GM18526 (cell line): Measurements from ENCODE around the gene ZNF236.

Experiments
- POLR2A ChIP-seq: IDR thresholded peaks from 3 replicates; pipeline ENCODE4 v1.6.1; 2011; ENCODE audit not compliant: insufficient read length; ENCODE audit errors: extremely low read depth

The ZNF236 gene

DNA sequence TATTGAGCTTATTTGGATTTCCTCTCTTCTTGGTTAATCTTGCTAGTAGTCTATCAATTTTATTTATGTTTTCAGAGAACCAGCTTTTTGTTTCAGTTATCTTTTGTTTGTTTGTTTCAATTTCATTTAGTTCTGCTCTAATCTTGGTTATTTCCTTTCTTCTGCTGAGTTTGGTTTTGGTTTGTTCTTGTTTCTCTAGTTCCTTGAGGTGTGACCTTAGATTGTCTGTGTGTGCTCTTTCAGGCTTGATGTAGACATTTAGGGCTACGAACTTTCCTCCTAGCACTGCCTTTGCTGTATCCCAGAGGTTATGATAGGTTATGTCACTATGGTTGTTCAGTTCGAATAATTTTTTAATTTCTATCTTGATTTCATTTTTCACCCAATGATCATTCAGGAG, 141.6 kb downstream of the ZNF236 start:
- TF ChIP-seq POLR2A = no peak

DNA sequence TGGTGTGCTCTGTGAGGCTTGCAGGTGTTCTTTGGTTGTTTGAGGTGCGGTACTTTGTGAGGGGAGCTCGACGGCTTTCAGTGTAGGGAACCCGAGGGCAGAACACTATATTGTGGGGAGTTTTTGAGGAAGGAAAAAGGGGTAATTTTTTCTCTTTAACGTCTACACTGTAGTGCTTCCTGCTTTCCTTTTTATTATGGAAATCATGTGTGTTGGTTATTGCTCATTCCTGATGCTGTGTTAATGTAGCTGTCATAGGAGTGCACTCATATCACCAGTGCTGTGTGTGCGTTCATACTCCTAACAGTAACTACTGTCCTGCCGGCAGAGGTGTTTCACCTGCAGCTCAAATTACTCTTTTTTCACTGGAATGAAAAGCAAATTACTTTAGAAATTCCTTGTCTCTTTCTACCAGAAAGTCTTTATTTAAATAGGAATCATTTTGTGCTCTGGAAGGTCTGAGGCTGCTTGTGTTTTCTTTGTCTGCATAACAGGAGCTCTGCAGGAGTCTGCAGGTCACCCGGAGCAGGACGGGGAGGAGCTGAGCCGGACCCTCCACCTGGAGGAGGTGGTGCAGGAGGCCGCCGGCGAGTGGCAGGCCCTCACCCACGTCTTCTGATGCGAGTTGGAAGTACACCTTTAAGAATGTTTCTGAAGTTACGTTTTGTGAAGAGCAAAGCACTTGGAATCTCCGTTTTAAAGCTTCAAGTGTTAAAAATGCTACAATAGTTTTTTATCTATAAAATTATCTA, 145.5 kb downstream of the ZNF236 start:
- no peak for TF ChIP-seq POLR2A

DNA sequence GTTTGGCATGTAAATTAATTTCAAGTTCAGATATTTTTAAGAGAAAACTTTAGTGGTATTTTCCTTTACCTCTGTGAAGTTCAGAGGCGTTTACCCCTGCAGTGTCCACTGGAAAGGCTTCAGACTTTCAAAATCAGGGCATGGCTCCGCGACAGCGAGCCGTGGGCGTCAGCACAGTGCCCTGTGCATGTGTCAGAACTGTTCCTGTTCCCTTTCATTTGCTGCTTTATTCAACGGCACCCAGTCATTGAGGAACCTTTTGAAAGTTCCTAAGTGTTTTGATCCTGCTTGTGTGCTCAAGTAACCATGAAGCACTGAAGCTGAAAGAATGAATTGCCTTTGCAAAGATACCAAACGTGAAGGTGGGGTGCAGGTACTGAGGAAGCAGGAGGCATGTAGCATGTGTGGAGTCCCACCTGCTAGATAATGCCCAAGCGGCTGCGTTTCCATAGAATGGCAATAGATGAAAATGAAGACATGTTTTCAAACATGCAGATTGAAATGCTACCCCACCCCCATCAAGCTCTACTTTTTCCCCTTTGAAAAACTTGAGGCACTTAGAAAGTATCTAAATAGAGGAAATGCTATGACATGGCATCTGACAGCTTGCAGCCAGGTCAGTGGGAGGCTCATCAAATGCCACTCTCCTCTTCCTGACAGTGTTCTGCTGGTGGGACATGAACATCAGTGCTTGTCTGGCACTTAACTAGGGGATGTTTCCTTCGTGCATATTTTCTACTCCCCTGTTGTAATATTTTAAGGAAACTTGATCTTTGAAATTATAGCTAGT, 148.6 kb downstream of the ZNF236 start:
- no peak for TF ChIP-seq POLR2A

DNA sequence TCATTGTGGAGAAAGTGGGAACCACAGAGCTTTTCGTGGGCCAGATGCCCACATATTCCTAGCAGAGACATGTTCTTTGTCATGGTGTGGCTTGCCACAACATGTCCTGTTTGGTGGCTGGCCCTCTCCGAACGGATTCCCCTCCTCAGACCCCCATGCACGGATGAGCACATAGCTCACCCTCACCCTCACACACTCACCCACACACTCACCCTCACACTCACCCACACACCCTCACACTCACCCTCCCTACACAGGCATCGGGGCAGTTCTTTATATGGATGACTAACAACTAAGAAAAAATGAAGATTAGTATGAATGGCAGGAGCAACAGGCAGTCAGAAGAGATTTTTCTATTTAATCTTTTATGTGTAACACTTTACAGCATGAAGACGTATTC, 149.9 kb downstream of the ZNF236 start:
- no peak for TF ChIP-seq POLR2A

DNA sequence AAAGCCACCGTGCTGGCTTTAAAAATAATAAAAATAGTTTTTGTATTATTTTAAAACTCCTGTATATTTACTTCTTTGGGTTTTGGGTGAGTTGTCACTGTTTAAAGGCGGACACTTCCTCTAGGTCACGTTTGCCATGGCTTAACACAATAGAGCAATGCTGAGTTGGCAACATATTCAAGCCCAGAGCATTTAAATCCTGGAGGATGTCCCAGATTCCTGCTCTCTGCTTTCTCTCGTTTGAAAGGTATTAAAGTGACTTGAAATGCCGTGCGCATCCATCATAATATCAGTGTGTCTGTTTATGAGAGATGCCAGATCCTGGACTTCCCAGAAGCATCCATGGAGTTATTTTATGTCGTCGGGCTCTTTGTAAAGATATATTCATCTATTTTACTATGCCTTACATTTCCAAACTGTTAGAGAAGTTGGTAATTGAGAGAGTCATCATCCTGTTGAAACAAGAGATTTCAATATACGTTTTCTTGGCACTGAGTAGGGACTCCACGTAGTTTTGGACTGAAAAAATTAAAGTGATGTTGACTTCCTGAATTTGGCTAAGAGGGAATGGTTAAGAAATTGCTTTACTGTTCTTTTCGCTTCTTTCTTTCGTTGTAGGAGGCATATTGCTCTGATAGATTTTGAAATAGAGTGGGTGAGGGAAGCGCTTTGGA, 150.6 kb downstream of the ZNF236 start:
- no peak for TF ChIP-seq POLR2A

DNA sequence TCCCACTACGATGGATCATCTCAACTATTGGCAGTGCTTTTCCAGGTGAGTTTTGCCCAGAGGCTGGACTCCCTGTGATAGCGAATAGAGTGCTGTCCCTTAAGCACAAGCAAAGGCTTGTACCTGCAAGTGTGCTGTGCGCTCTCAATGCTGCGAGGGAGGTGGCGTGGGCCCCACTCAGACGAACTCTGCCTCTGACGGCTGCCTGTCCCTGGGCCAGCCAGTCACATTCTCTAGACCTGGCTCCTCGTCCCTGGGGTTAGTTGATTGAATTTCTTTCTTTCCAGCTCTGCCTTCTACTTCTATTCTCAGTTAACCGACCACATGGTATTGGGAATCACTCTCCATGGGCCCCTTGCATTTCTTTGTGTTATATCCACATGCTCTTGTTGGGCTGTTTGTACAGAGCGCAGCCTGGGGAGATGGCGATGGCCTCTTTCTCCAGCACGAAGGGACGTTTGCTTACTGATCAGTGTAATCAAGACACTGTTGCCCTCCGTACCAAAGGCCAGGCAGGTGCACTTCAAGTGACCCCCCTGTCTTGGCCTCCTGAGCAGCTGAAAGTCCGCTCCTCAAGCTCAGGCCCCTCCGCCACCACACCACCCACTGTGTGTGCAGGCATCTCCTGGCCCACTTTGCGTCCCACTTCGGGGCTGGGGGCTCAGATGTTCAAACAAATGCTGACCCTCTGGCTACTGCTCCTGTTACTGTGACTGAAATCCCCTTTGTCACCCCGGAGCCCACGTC, 151.3 kb downstream of the ZNF236 start:
- no peak for TF ChIP-seq POLR2A

DNA sequence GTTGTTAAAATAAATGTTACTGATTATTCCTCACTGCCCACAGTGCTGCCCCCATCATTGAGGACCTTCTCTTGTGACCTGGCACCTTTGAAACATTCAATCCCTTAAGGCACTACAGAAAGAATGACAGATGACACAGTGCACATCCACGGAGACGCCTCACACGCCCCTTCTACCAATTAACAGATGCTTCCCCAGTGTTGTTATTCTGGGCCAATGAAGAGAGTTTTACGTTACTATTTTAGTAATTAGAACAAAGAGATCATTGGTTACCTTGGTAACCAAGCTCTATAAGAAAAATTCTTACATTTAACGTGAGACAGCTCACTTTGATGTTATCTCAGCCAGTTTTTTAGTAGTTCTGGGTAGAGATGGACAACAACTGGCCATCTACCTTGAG, 152.0 kb downstream of the ZNF236 start:
- TF ChIP-seq POLR2A = no peak

DNA sequence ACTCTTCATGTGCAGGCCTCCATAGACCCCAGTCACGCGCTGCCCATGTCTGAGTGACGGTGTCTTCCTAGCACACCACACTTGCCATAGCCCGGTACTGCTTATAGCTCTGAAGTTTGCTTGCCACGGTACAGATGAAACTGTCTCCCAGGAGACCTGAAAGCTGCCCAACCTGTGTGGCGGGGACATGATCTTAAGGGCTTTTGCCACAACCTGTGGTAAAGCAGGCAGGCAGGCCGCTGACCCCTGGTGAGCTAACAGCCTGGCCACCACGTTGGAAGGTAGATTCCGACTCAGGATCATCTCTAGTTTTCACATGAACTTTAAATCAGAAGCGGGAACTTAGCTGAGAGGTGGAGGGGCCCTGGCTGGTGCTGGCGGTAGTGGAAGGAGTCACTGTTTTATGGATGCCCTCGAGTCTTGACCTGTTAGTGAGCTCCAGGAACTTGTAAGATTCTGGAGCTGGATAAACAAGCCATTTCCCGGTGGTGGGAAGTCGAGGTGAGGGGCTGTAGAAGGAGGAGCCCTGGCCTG, 153.3 kb downstream of the ZNF236 start:
- no peak for TF ChIP-seq POLR2A

DNA sequence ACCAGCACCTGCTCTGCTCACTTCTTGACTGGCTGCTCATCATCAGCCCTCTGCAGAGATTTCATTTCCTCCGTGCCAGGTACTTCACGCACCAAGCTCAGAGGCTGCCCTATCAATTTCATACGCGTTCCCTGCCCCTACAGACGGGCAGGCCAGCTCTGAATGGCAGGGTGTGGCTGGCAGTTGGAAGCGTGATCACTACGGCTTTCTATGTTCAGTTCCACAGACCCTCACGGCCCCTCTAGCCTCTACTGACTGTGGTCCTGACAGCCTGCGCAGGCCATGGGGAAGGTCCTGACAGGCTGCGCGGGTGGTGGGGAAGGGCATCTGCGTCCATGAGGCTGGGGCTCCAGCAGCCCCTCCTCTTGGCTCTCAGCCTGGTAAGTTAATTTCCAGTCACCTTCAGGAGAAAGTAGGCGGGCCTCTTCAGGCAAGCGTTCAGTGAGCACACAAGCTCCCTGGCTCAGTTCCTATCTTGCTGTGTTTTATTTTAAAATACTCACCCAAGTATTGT, 154.8 kb downstream of the ZNF236 start:
- no peak for TF ChIP-seq POLR2A

DNA sequence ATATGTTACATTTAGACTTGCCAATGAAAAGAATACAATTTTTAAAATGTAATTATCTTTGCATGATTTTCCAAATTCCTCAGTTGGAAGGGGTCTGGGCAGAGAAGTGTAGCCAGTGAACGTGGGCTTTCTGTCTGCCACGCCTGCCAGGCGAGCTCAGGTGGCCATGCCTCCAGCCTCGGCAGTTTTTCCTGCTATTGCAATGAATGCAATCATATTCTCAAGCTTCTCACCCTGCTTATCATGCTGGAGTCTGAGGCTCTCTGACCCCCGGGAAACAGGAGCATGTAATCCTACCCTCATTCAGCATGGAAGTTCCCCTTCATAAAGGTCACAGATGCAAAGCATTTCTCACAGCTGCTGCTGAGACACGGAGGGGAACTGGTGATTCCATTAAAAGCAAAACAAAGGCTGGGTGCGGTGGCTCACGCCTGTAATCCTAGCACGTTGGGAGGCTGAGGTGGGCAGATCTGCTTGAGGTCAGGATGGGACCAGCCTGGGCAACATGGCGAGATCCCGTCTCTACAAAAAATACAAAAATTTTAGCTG, 155.4 kb downstream of the ZNF236 start:
- TF ChIP-seq POLR2A = no peak

DNA sequence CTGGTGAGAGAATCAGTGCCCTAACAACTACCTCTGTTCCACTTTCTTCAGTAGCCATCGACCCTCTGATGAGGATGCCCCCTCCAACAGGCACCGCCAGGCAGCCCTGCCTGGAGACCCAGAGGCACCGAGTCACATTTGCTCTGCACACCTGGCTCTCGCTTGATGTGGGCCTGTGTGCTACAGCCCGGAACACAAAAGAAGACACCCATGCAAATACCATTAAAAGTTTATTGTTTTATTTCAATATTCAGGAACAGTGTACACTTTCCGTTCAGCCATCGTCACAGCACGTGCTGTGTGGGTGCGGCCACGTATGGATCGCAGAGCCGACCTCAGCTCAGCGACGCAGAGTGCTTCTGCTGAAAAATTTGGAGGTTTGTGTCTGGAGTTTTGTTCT, 156.3 kb downstream of the ZNF236 start:
- TF ChIP-seq POLR2A = no peak

DNA sequence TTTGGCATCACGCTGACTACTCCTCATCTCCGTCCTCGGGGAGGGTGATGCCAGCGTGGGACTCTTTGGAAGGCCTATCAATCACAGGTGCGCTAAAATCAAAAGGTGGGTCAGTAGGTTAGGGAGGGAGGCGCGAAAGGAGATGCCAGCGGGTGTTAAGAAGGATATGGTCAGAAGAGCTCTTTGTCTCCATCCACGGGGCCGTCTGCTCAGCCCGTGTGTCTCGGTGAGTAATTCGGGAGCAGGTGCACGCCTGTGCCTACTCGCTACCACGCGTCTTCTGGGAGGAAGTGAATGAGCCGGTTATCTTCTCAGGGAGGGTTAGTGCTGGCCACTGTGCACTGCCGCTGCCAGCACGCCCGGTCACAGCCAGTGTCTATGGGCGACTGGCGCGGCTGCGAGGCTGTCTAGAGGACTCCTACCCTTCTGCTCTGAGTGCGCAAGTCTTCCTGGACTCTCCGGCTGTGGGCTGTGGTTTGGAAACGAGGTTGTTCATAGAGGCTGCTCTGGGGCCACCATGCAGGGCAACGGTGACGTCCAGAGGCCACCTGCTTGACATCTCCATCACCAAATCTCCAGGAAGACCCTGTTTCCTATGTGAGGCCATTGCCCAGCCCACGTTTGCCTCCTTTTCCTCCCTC, 156.9 kb downstream of the ZNF236 start:
- no peak for TF ChIP-seq POLR2A

DNA sequence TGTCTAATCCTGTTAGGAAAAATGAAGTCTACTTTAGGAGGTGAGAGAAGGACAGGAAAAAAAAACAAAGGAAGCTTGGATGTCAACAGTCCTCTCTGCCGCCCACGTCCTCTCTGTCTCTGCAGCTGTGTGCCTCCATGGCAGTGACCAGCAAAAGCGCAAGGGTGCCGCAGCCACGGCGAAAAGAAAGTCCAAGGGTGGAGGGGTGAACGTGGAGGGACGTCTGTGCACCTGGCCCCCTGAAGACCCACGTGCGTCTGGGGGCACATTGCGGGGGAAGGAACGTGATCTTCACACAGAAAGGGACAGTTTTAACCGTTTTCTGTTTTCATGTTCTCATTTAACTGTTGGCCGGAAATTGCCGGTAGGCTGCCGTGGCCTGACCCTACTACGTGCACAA, 157.5 kb downstream of the ZNF236 start:
- no peak for TF ChIP-seq POLR2A

DNA sequence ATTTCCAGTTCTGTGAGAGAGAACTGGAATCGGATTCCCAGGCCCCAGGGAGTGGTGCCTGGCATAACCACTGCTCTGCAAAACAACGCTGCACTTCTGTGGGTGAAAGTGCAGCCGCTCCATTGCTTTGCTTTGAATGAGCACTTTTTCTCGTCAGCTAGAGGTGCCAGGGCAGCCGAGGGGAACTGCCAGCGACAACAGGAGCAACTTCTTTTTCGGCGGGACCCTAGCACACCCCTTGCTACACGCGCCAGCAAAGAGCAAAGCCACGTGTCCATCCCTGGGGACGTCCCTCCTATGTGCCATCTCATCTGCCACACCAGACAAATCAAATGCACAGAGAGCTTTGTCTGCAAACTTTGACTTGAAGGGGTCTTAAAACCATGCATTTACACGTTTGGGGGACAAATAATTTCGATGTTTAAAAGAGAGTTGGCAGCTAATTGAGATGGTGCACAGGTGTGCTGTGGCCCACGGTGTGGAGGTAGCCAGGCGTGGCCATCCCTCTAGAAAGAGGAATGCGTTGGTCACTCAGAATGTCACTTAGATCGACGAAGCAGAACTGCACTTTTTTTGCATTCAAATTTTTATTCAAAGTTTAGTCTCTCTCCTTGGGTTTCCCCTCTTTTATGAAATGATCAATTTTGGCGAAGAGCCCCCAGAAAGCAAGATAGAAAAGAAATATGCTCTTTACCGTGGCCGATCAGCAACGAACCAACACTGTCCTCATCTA, 158.5 kb downstream of the ZNF236 start:
- TF ChIP-seq POLR2A = no peak

DNA sequence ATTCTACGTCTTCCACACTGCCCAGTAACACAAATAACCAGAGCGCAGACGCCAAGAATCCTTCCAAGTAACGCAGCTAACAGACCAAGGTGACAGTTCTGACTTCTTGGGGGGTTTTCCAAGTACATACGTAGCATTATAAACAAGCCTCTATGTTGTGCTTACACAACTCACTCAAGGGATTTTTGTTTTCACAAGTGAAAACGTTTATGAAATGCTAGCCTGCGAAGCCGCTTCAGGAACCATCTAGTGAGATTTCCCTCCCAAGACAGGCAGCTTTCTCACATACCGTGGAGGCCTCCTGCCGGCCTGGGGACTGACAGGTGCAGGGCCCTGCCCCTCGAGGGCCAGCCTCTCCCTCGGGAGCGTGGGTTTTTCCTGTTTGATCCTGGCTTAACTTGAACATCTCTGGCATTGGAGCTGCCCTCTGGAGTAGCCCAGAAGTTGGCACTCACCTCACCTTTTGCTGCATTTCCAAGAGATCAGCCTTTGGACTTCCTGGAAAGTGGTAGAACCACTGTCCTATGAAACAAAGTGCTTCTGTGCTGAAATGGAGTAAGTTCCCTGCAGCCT, 159.1 kb downstream of the ZNF236 start:
- TF ChIP-seq POLR2A = no peak
